Activated naive CD4-positive, alpha-beta T cell treated with anti-CD3 and anti-CD28 coated beads, Interleukin-2, amount 10 ng/mL, durations not matched to agents 7 days and 5 days (primary cell): Measurements from ENCODE around the gene TMEM273.

ENCODE experiments used
- CTCF ChIA-PET: fragments of 350-600 bp; sonication (Branson Sonifier 250); formaldehyde crosslinking; loops from one replicate; lab custom pipeline; 2021; ENCODE audit warnings: antibody characterized with exemption; lab: Charles Lee
- DNase-seq: peaks from one replicate; pipeline ENCODE4 v3.0.0-alpha.2; 2020
- H3K27ac Mint-ChIP-seq: one replicate; pipeline ENCODE4 v1.8.0; 2021; ENCODE audit warnings: mild to moderate bottlenecking, moderate library complexity, mixed read lengths
- H3K27me3 Mint-ChIP-seq: one replicate; pipeline ENCODE4 v1.8.0; 2021; ENCODE audit warnings: mild to moderate bottlenecking, mixed read lengths
- H3K36me3 Mint-ChIP-seq: one replicate; pipeline ENCODE4 v1.8.0; 2021; ENCODE audit warnings: mixed read lengths
- H3K4me1 Mint-ChIP-seq: one replicate; pipeline ENCODE4 v1.8.0; 2021; ENCODE audit warnings: mixed read lengths
- H3K4me3 Mint-ChIP-seq: one replicate; pipeline ENCODE4 v1.8.0; 2021; ENCODE audit warnings: mild to moderate bottlenecking, moderate library complexity, mixed read lengths
- H3K9me3 Mint-ChIP-seq: one replicate; pipeline ENCODE4 v1.8.0; 2021; ENCODE audit warnings: mixed read lengths

TMEM273 gene

DNA sequence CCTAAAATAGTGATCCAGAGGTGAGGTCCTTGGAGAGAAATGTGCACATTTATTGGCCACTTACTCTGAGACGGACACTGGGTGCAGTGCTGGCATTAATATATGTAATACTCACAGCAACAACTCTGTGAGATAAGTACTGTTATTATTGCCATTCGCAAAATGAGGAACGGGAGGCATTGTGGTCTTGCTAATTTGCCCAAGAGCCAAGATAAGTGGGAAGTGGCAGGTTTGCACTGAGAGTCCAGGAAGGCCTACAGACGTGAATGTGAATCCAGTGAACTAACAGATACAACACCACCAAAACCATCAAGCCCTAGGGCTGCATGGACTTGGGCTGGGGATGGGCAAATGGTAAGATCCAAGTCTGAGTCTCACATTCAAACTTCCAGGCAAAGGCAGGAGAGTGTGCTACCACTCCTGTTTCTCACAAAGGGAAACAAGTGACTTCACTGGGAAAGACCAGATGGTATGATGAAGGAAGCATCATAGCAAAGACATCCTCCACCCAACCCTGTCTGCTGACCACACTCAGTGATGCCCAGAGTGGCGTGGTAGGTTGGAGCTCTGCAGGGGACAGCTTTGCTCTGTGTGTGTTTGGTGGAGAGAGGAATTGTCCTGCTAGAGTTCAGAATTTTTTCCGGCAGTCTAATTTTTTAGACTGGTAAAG is 19.2 kb downstream of the TMEM273 start:
- peaks cover 12% of the 10 kb centered on the region for H3K4me1 Mint-ChIP-seq
- no peak for DNase-seq
- H3K9me3 Mint-ChIP-seq: no peaks in the 10 kb centered on the region
- no peak overlapping the region for H3K27ac Mint-ChIP-seq
- no peak overlapping the region for H3K4me3 Mint-ChIP-seq
- H3K27me3 Mint-ChIP-seq: peaks cover 8% of the 10 kb centered on the region
- CTCF ChIA-PET: interaction anchor here (1.4 kb wide), 1 partner anchor 510 kb away, joined by 4 read pairs; no protein-coding TSS in a partner anchor
- peaks cover 4% of the 10 kb centered on the region for H3K36me3 Mint-ChIP-seq

- Mint-ChIP-seq H3K27ac (no peak overlapping the region), H3K27me3 (peaks cover 7% of the 10 kb centered on the region), H3K9me3 (no peaks in the 10 kb centered on the region), H3K36me3 (peaks cover 4% of the 10 kb centered on the region), H3K4me1 (peaks cover 12% of the 10 kb centered on the region), H3K4me3 (no peak overlapping the region)
- DNase-seq: no peak
- CTCF ChIA-PET: no interaction called here
Observed at GRCh38 chr10:49168171-49168540, 20.0 kb downstream of the TMEM273 start.

GRCh38 chr10:49167425-49168170 is 20.6 kb downstream of the TMEM273 start:
- peaks cover 7% of the 10 kb centered on the region for H3K27me3 Mint-ChIP-seq
- peaks cover 12% of the 10 kb centered on the region for H3K4me1 Mint-ChIP-seq
- H3K36me3 Mint-ChIP-seq: peaks cover 4% of the 10 kb centered on the region
- CTCF ChIA-PET: no interaction called here
- DNase-seq: no peak
- H3K9me3 Mint-ChIP-seq: no peaks in the 10 kb centered on the region
- H3K4me3 Mint-ChIP-seq: no peak overlapping the region
- no peak overlapping the region for H3K27ac Mint-ChIP-seq

GRCh38 chr10:49166484-49167400 is 21.4 kb downstream of the TMEM273 start:
- Mint-ChIP-seq H3K36me3 (peaks cover 4% of the 10 kb centered on the region), H3K4me1 (peaks cover 12% of the 10 kb centered on the region), H3K4me3 (no peak overlapping the region), H3K27me3 (no peaks in the 10 kb centered on the region), H3K9me3 (no peaks in the 10 kb centered on the region), H3K27ac (no peak overlapping the region)
- no peak for DNase-seq
- CTCF ChIA-PET: no interaction called here

DNA sequence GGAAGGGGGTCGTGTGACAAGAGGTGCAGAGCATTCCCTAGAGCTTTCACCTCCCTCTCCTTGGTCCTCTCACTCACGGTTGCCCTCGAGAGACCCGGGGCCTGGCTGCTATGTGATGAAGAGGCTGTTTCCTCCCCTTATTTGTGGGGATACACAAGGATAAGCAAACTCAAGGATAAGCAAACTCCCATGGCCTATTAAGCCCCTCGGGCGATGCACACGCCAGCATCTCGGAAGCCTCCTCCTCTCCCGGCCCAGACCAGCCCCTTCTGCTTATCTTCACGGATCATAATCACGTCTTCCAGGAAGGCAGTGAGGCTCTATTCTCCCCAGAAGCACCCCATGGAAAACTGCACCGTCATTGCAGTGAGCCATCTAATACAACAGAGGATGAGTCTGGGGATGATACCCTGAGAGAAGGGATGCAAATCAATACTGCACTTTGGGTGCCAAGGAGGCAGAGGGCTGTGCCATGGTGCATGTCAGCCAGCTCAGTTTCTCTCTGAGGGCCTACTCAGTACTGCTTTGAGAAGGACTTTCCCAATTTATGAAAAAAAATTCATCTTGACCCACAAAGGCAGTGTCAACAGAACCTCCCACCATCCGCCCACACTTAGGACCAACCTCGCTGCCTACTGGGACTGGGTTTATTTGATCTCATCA is 22.2 kb downstream of the TMEM273 start:
- Mint-ChIP-seq H3K36me3 (peaks cover 4% of the 10 kb centered on the region), H3K27ac (no peak overlapping the region), H3K9me3 (no peaks in the 10 kb centered on the region), H3K4me3 (no peak overlapping the region), H3K27me3 (no peaks in the 10 kb centered on the region), H3K4me1 (peaks cover 12% of the 10 kb centered on the region)
- no peak for DNase-seq
- CTCF ChIA-PET: interaction anchor here (2.5 kb wide), 1 partner anchor 10 kb away, joined by 12 read pairs; no protein-coding TSS in a partner anchor

DNA sequence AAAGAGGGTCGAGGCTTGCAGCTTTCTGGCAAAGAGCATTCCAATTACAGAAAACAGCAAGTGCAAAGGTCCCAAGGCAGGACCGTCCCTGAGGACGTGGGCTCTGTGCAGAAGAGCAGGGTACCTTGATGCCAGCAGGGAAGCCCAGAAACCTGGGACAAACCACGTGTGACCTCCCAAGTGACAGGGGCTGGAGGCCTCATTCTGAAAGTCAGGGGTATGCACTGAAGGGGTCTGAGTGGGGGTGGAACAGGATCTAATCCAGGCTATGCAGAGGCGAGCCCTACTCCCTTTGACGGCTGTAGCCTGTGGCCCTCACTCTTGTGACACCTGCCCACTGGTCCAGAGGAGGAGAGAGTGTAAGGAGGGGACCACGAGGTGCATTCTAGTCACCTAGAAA is 22.9 kb downstream of the TMEM273 start:
- no peak for DNase-seq
- Mint-ChIP-seq H3K4me3 (no peak overlapping the region), H3K4me1 (peaks cover 12% of the 10 kb centered on the region), H3K36me3 (peaks cover 5% of the 10 kb centered on the region), H3K9me3 (no peaks in the 10 kb centered on the region), H3K27ac (no peak overlapping the region), H3K27me3 (no peaks in the 10 kb centered on the region)
- CTCF ChIA-PET: interaction anchor here (2.5 to 4.6 kb wide), 2 partner anchors 10 to 508 kb away, joined by 12 to 40 read pairs; no protein-coding TSS in a partner anchor

DNA sequence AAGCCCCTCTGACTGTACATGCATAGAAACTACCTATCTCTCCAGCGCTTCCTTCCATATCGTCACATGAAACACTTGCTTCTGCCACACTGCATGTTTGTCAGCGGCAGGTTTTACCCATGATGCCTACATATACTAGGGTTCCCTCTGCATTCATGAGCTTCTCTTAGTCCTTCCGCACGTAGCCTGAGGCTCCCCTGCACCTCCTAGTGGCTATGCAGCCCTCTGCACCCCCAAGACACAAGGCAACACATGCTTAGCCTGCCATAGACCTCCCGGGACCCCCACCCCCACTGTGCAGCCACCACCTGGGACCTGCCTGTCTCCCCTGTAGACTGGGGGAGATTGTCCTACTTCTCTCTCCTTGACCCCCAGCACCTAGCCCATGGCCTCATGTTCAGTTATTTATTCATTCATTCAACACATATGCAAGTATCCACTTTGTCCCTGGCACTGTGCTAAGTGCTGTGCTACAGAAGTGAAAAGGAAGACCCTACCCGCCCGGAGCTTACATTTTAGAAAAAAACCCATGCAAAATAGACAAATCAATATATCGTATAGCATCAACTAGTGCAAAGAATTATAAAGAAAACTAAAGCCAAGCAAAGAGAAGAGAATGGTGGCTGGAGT is 23.5 kb downstream of the TMEM273 start:
- CTCF ChIA-PET: interaction anchor here (0.6 to 4.6 kb wide), 12 partner anchors 9 to 644 kb away, joined by 3 to 40 read pairs (median 4); no protein-coding TSS in a partner anchor

GRCh38 chr10:49163741-49164140 is 24.4 kb downstream of the TMEM273 start:
- no peak overlapping the region for H3K27ac Mint-ChIP-seq
- H3K4me3 Mint-ChIP-seq: no peak overlapping the region
- peaks cover 5% of the 10 kb centered on the region for H3K36me3 Mint-ChIP-seq
- no peaks in the 10 kb centered on the region for H3K9me3 Mint-ChIP-seq
- peaks cover 12% of the 10 kb centered on the region for H3K4me1 Mint-ChIP-seq
- CTCF ChIA-PET: interaction anchor here (1.0 to 4.6 kb wide), 9 partner anchors 8 to 643 kb away, joined by 3 to 40 read pairs (median 4); no protein-coding TSS in a partner anchor
- DNase-seq: no peak
- H3K27me3 Mint-ChIP-seq: no peaks in the 10 kb centered on the region

More for the DNA sequence above, 23.5 kb downstream of the TMEM273 start:
- H3K4me1 Mint-ChIP-seq: peaks cover 12% of the 10 kb centered on the region
- no peaks in the 10 kb centered on the region for H3K27me3 Mint-ChIP-seq
- H3K4me3 Mint-ChIP-seq: no peak overlapping the region
- H3K9me3 Mint-ChIP-seq: no peaks in the 10 kb centered on the region
- H3K27ac Mint-ChIP-seq: no peak overlapping the region
- peak; percentile 67 for DNase-seq
- peaks cover 5% of the 10 kb centered on the region for H3K36me3 Mint-ChIP-seq

GRCh38 chr10:49162761-49163310 is 25.4 kb downstream of the TMEM273 start:
- CTCF ChIA-PET: interaction anchor here (0.7 to 4.6 kb wide), 5 partner anchors 181 to 505 kb away, joined by 3 to 40 read pairs (median 3); no protein-coding TSS in a partner anchor

GRCh38 chr10:49162063-49162462 is 26.1 kb downstream of the TMEM273 start:
- H3K27me3 Mint-ChIP-seq: no peaks in the 10 kb centered on the region
- no peak for DNase-seq
- H3K36me3 Mint-ChIP-seq: peaks cover 5% of the 10 kb centered on the region
- CTCF ChIA-PET: interaction anchor here (0.7 to 4.6 kb wide), 5 partner anchors 180 to 505 kb away, joined by 3 to 40 read pairs (median 3); no protein-coding TSS in a partner anchor
- H3K4me1 Mint-ChIP-seq: peaks cover 24% of the 10 kb centered on the region
- no peak overlapping the region for H3K4me3 Mint-ChIP-seq
- no peaks in the 10 kb centered on the region for H3K9me3 Mint-ChIP-seq
- H3K27ac Mint-ChIP-seq: no peak overlapping the region

More at GRCh38 chr10:49162761-49163310, 25.4 kb downstream of the TMEM273 start:
- no peaks in the 10 kb centered on the region for H3K9me3 Mint-ChIP-seq
- H3K27ac Mint-ChIP-seq: no peak overlapping the region
- H3K4me3 Mint-ChIP-seq: no peak overlapping the region
- peaks cover 5% of the 10 kb centered on the region for H3K36me3 Mint-ChIP-seq
- DNase-seq: no peak
- H3K4me1 Mint-ChIP-seq: peaks cover 16% of the 10 kb centered on the region
- no peaks in the 10 kb centered on the region for H3K27me3 Mint-ChIP-seq

GRCh38 chr10:49161411-49161997 is 26.7 kb downstream of the TMEM273 start:
- Mint-ChIP-seq H3K27ac (no peak overlapping the region), H3K4me3 (no peak overlapping the region), H3K27me3 (no peaks in the 10 kb centered on the region), H3K36me3 (peaks cover 5% of the 10 kb centered on the region), H3K4me1 (peaks cover 28% of the 10 kb centered on the region), H3K9me3 (no peaks in the 10 kb centered on the region)
- DNase-seq: no peak
- CTCF ChIA-PET: interaction anchor here (1.3 to 4.6 kb wide), 4 partner anchors 180 to 504 kb away, joined by 3 to 40 read pairs (median 7); no protein-coding TSS in a partner anchor

GRCh38 chr10:49160814-49161213 is 27.4 kb downstream of the TMEM273 start:
- CTCF ChIA-PET: interaction anchor here (2.1 kb wide), 1 partner anchor 179 kb away, joined by 11 read pairs; no protein-coding TSS in a partner anchor
- DNase-seq: no peak
- Mint-ChIP-seq H3K27ac (no peak overlapping the region), H3K9me3 (no peaks in the 10 kb centered on the region), H3K27me3 (peaks cover under 1% of the 10 kb centered on the region), H3K4me3 (no peak overlapping the region), H3K4me1 (peaks cover 26% of the 10 kb centered on the region), H3K36me3 (peaks cover 5% of the 10 kb centered on the region)
